Thyroid gland (tissue), 4 donors: ENCODE data around the gene SEL1L3.

Experiments used
- CTCF ChIP-seq, 6 experiments: fragments of 200-600 bp in 3 of 6; fragments of 450-650 bp in 3 of 6; sonication (generic) in 3 of 6; IDR thresholded peaks; one replicate each; pipeline ENCODE4 v1.5.1; 2016 to 2019; ENCODE audit warnings: antibody characterized with exemption in 6 of 6, mild to moderate bottlenecking in 2 of 6, inconsistent platforms in 1 of 6, moderate library complexity in 1 of 6
- POLR2A ChIP-seq, 2 donors: fragments of 450-650 bp; IDR thresholded peaks; one replicate each; pipeline ENCODE4 v1.6.1; 2017; ENCODE audit warnings: antibody characterized with exemption in 2 of 2, mild to moderate bottlenecking in 2 of 2, moderate library complexity in 1 of 2

- TF ChIP-seq CTCF (IDR thresholded peaks at IDR 0.05) (no peak), POLR2A (IDR thresholded peaks at IDR 0.05) (no peak)
These were observed 158.3 kb downstream of the SEL1L3 start for GRCh38 chr4:25704516-25704915.
